HTR-8/SVneo (cell line): ENCODE measurements around the gene AQP7.
"Not testable (repeated sequence)": the region's sequence is repeated elsewhere in the genome, so short reads cannot be mapped to it uniquely, and the experiment has no call there.

Experiments
- DNase-seq: peaks from one replicate; pipeline ENCODE4 v3.0.0; 2011; ENCODE audit warnings: low spot score, mixed read lengths; ENCODE audit not compliant: insufficient read length
- FAIRE-seq: peaks from 2 replicates; lab custom pipeline; 2011; peaks lifted over from hg19 to GRCh38; lab: Jason Lieb, UNC

AQP7 gene

DNA sequence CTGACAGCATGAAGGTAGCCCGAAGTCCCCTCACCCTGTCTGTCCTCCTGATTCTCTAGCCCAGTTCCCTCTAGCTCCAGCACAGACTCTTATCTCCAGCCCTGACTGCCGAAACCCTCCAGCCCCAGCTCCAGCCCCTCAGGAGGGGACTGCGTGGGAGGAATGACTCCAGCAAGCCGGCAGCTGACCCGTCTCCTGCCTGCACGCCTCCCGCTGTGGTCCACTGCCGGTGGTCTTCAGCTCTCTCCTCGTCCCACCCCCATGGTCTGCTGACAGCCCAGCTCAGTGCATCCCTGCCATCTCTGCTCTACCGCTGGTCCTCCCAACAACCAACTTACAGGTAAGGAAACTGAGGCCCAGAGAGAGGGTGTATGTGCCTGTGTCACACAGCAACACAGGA, 559 bp downstream of the AQP7 start:
- not testable (repeated sequence) for FAIRE-seq, DNase-seq

DNA sequence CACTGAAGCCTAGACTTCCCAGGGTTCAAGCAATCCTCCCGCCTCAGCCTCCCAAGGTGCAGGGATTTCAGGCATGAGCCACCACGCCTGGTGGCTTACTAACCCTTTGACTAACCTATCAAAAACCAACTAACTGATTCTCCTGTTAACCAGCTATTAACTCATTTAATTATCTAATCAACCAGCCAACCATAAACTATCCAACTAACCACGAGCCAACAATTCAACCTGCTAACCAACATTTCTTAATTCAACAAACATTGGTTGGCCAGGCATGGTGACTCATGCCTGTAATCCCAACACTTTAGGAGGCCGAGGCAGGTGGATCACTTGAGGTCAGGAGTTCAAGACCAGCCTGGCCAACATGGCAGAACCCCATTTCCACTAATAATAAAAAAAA, 3.3 kb downstream of the AQP7 start:
- not testable (repeated sequence) for FAIRE-seq, DNase-seq

DNA sequence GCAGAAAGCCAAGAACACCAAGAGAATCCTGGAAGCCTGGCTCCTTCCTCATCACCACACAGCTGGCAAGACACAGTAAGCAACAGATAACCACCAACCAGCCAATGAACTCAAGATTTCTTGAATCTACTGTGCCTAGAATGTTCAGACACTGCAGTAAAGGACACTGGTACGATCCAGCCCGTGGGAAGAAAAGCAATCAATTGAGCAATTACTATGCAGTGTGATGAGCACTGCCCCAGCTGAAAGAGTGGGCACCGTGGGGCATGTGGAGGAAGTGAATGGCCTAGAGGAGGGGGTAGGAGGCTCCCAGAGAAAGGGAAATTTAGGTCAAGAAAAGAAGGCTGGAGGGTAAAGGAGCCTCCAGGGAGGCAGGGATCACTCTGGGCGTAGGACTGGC, 4.6 kb downstream of the AQP7 start:
- not testable (repeated sequence) for FAIRE-seq, DNase-seq

DNA sequence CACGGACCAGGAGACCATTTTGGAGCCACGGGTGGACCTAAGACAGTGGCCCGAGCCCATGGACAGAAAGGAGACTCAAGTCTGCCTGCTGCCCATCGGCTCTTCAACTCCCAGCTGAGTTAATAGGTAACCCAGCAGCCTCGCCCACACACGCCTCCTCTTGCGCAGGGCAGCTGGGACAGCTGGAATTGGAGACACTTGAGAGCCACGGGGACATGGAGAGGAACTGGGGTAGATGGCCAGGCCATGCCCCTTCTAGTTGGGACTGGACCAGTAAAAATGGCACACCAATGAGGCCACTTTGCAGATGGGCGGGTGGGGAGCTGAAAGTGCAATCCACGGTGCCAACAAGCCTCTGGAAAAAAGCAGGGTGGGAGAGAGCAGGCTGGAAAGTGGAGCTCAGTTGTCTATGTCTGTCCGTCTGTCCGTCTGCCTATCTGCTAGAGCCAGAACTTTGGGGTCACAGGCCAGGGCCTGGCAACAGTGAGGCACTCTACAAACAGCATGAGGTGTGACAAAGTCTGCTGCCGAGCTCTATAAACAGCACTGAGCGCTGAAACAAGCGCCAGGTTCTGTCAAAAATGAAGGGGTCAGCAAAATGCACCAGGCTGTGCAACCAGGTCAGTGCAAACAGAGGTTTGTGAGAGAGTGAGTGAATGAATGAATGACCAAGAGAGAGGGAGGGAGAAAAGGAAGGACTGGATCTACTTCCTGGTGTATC, 7.0 kb downstream of the AQP7 start:
- not testable (repeated sequence) for DNase-seq, FAIRE-seq

GRCh38 chr9:33393986-33394385, 8.4 kb downstream of the AQP7 start:
- DNase-seq, FAIRE-seq: not testable (repeated sequence)

- FAIRE-seq (no peak), DNase-seq (no peak)
Observed at GRCh38 chr9:33393581-33393980, 8.8 kb downstream of the AQP7 start.

DNA sequence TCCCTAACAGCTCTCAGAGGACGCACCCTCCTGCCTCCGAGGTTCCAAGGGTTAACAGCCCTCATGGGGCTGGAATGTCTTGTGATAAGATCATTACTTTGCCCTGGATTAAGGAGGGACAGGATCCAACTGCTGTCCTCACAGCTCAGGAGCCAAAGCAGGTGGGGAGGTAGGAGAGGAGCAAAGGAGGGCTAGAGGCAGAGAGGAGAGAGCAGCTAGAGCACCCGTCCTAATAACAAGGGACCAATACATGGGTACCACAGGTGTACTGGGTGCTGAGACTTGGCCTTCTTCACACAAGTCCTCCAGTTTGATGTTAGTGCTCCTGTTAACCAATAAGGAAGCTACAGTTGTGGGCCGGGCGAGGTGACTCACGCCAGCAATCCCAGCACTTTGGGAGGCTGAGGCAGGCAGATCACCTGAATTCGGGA, 9.8 kb downstream of the AQP7 start:
- DNase-seq, FAIRE-seq: not testable (repeated sequence)

DNA sequence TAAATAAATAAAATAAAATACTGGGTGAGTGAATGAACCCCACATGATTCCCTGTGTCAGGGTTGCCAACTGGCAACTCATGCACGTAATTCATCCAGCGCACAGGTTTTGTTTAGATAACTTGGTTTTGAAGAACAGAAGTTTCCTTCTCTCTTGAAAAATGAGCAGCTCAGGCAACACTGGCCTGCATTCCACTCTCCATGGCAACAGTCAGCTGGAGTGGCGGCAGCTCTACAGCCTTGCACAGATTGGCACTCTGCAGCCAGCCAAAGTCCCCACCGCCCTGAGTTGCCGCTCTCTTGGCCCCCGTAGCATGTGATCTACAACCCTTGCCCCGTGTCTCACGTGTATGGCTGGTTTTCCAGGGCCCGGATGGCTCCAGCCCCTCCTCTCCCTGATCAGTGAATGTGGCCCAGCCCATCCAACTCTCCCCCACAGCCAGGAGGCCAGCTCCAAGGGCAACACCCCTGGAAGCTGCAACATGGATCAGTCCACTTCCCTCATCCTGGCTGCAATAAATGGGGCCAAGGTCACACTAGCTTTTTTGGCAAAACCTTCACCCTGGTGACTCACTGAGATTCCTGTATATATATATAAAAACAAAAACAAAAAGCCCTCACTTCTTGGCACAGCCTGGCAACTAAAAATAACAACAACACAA, 11.1 kb downstream of the AQP7 start:
- DNase-seq = peak; percentile 35
- FAIRE-seq = not testable (repeated sequence)

- no peak for DNase-seq
- FAIRE-seq = no peak
Observed at GRCh38 chr9:33388110-33388994, 14.0 kb downstream of the AQP7 start.

DNA sequence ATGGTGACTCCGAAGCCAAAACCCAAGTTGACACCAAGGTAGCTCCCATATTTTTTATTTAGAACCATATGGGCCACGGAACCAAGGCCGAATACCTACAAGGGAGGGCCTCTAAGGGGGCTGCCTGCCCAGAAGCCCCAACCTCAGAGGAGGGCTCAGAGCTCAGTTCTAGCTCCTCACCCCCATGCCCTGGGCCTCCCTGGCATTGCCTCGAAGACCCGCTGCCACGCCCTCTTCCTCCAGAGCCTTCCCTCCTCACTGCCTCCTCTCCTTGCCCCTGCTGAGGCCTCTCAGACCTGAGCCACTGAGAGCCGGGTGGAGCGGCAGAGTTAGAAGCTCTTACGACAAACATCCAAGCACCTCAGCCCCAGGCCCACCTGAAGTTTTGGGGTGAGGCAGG, 15.4 kb downstream of the AQP7 start:
- not testable (repeated sequence) for DNase-seq, FAIRE-seq

DNA sequence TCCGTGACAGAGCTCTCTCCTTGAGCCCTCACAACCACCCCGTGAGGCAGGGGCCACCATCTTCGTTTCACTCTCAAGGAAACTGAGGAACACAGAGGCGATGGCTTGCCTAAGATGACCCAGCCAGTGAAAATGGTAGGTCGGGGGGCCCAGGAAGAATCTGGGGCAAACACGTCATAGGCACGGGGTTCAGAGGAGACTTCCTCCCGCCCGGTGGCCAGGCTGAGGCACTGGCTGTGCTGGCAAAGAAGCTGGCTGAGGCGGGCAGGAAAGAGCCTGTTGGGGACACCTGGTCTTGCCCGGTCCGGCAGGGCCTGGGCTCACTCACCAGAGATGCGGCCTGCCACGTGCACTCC, 15.7 kb downstream of the AQP7 start:
- not testable (repeated sequence) for DNase-seq, FAIRE-seq

DNA sequence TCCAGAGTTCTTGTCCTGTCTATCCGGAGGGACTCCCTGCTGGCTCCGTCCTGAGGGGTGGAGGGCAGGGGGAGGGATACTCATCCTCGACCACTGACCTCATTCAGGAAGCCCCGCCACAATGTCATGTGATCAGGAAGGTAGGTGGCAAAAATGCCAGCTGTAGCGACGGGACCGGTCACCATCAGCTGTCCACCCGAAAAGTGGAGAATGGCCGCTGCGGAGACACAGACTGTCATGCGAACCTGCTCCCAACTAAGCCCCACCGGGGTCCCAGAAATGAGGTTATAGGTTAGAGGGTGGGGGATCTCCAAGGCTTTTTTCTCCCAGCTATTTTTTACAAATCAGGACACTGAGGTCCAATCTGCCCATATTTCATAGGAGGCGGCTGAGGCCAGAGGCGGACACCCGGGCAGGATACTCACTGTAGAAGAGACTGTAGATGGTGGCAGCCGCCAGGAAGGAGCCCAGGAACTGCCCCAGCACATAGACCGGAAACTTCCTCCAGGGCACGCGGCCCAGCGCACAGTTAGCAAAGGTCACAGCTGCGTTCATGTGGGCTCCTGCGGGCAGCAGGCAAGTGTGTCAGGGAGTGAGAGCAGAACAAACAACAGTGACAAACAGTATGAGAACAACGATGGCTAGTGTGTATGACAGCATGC, 16.3 kb downstream of the AQP7 start:
- not testable (repeated sequence) for DNase-seq, FAIRE-seq

DNA sequence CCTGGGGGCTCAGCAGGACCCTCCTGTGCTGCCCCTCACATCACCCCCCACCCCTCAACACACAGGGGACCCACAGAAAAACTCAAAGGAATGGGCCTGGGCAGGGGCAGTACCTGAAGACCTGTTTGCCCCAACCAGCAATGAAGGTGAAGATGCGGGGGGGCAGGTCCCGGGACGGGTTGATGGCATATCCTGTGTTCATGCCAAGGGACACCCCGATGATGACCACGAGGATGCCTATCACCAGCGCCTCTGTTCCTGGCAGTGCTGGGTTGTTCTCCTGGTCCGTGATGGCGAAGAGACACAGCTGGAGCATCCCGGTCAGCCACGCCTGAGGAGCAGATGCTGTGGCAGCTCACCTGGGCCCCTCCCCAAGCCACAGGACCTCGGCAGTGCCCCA, 16.8 kb downstream of the AQP7 start:
- not testable (repeated sequence) for DNase-seq, FAIRE-seq

GRCh38 chr9:33383396-33383795, 19.0 kb downstream of the AQP7 start:
- FAIRE-seq, DNase-seq: not testable (repeated sequence)

- DNase-seq = not testable (repeated sequence)
Observed at GRCh38 chr9:33382397-33382796, 20.0 kb downstream of the AQP7 start.

DNA sequence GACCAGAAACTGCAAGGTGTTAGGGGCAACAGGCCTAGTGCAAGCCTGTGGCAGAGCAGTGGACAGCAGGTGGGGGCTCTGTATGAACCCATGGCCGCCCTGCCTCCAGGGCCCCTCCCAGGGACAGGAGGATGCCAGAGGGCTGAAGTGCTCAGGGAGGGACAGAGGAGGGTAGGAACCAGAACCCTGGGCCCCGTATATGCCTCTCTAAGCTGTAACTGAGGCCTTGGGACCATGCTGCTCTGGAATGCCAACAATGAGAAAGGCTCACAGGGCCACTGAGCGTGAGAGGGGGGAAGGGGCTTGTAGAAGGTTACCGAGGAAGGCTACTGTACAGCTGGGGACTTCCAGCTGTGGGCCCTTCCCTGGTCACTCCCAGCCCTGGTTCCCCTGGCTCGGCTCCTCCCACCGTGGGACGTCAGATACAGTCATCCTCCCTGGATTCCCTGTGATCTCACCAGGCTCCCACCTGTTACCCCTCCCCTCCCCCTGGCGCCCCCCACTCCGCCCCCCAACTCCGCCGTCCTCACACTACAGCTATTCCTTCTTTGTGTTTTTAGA, 21.1 kb downstream of the AQP7 start:
- DNase-seq = no peak
- FAIRE-seq = no peak

More at GRCh38 chr9:33382397-33382796, 20.0 kb downstream of the AQP7 start:
- not testable (repeated sequence) for FAIRE-seq

GRCh38 chr9:33380390-33381094, 21.8 kb downstream of the AQP7 start:
- no peak for DNase-seq
- FAIRE-seq = no peak

GRCh38 chr9:33379666-33380389, 22.5 kb downstream of the AQP7 start:
- no peak for FAIRE-seq
- no peak for DNase-seq
